Ovary (tissue), 3 donors: Measurements from ENCODE around the gene PGRMC1.
"Not testable (repeated sequence)": the region's sequence is repeated elsewhere in the genome, so short reads cannot be mapped to it uniquely, and the experiment has no call there.

Experiments
- POLR2A ChIP-seq: fragments of 450-650 bp; IDR thresholded peaks from one replicate; pipeline ENCODE4 v1.6.1; 2017; ENCODE audit warnings: antibody characterized with exemption, mild to moderate bottlenecking, moderate library complexity
- TF ChIP-seq, protein P1 (sequence below), 3 donors: fragments of 450-650 bp in 2 of 3; fragments of 200-600 bp in 1 of 3; IDR thresholded peaks; one replicate each; pipeline versions ENCODE4 v1.5.1 to v1.8.0; 2016 to 2022; ENCODE audit warnings: antibody characterized with exemption in 3 of 3, mild to moderate bottlenecking in 1 of 3
- donor health status: DM: no; HTN: no; CAD: no.

DNA sequence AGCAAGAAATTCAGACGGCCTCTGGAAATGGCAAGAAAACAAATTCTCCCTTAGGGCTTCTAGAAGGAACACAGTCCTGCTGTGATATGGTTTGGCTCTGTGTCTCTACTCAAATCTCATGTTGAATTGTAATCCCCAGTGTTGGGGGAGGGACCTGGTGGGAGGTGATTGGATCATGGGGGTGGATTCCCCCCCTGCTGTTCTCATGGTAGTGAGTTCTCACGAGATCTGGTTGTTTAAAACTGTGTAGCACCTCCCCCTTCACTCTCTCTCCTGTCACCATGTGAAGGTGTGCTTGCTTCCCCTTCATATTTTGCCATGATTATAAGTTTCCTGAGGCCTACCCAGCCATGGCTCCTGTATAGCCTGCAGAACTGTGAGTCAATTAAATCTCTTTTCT is 55.2 kb downstream of the PGRMC1 start:
- TF ChIP-seq POLR2A, result not testable (repeated sequence)
- TF ChIP-seq, protein P1, sequence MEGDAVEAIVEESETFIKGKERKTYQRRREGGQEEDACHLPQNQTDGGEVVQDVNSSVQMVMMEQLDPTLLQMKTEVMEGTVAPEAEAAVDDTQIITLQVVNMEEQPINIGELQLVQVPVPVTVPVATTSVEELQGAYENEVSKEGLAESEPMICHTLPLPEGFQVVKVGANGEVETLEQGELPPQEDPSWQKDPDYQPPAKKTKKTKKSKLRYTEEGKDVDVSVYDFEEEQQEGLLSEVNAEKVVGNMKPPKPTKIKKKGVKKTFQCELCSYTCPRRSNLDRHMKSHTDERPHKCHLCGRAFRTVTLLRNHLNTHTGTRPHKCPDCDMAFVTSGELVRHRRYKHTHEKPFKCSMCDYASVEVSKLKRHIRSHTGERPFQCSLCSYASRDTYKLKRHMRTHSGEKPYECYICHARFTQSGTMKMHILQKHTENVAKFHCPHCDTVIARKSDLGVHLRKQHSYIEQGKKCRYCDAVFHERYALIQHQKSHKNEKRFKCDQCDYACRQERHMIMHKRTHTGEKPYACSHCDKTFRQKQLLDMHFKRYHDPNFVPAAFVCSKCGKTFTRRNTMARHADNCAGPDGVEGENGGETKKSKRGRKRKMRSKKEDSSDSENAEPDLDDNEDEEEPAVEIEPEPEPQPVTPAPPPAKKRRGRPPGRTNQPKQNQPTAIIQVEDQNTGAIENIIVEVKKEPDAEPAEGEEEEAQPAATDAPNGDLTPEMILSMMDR (IDR thresholded peaks at IDR 0.05), result not testable (repeated sequence)
